ENCODE data around the gene DAPK2.

The DAPK2 gene

DNA sequence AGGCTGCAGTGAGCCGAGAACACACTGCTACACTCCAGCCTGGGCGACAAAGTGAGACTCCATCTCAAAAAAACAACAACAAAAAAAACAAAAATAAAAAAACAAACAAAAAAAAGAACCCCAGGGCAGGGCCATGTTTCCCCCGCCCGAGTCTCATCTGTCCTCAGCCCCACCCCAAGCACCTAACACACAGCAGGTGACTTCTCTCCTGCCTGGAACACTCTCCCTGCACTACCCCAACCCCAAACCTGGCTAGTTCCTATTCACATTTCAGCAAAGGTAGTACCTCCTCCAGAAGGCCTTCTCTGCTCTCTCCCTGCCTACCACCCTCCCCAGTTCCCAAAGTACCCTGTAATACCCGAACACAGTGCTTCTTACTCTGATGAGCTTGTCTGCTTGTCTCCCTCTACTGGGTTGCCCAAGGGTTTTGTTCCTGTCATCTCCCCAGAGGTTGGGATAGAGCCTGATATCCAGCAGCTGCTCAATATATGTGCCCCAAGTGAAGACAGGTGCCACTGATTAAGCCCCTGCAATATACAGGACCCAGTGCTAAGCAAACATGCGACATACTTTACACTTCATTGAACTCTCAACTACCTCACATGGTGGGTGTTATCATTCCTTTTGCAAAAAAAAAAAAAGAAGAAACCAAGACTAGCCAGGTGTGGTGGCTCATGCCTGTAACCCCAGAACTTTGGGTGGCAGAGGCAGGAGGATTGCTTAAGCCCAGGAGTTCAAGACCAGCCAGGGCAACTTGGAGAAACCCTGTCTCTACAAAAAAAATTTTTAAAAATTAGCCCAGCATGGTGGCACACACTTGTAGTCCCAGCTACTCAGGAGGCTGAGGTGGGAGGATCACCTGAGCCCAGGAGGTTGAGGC, 103.6 kb downstream of the DAPK2 start:
- no peak for DNase-seq (ENCODE audit: low read depth)

DNA sequence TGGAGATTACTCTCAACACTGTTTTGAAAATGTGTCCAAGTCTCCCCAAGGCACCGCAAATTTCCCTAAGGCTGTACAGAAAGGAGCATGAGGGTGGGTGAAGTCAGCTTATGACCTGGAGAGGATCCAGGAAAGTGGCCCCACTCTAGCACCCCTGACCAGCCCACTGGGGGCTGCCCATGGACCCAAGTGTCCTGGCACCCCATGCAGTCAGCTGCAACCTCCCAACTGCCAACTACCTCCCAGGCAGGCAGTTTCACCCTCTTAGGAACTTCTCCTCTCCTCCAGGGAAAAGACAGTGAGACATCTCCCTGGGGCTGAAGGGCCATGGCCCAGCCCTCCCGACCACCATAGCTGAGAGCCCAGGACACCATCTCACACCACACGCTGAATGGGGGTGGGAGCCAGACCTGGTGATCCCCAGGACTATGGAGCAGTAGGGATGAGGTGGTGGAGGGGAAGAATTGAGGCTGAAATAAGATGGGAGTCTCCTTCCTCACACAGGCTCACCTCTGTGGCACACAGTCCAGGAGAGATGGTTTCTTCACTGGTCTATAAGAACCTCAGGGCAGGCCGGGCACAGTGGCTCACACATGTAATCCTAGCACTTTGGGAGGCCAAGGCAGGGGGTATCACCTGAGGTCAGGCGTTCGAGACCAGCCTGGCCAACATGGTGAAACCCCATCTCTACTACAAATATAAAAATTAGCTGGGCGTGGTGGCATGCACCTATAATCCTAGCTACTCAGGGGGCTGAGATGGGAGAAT, 104.4 kb downstream of the DAPK2 start:
- DNase-seq (ENCODE audit: low read depth): no peak

DNA sequence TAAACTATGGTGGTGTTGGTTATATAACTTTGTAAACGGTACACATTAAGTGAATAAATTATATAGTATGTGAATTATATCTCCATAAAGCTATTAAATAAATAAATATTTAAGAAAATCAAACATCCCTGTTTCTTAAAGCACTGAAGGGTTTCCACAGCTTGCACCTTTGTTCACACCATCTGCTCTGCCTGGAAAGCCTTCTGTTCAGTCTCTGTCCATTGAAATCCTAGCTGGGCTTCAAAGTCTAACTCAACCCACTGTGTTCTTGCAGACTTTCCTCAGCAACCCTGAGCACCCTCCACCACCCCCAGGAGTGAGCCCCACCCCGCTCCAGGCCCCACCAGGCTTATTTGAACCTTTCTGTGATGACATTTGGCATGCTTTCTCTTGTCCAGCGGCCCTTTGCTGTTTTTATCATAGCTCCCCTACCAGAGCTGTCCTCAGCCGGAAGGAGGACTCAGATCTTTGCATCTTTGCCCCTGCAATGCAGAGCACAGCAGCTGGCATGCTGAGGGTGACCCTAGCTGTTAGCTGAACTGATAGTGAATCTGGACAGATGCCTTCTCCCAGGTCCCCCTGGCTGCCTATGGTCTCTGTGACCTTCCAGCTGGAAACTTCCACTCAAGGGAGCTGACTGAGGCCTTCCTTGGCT, 105.2 kb downstream of the DAPK2 start:
- no peak for DNase-seq (ENCODE audit: low read depth)

DNA sequence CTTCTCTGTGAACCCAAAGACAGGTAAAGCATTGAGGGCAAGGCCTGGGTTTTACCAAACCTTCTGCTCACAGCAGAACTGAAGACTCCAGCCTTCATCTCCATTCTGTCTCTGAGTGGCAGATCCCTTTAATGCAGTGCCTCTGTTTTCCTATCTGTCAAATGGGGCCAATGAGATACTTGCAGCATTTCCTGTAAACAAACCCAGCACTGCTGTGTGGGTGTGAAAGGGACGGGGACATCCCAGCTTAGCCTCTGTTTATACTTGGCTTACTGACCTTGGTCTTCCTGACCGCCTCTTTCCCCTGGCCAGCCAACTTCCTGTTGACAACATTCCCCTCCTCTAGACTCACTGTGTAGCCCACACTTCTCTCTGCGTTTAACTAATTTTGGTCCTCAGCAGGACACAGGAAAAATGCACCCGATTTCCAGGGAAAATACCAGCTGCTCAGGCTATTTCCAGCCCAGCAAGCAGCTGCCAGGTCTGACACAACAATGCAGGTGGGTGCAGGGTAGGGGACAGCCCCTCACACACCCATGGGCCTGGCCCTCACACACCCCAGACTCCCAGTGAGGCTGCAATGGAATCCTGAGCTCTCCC, 106.7 kb downstream of the DAPK2 start:
- no peak for DNase-seq (ENCODE audit: low read depth)

DNA sequence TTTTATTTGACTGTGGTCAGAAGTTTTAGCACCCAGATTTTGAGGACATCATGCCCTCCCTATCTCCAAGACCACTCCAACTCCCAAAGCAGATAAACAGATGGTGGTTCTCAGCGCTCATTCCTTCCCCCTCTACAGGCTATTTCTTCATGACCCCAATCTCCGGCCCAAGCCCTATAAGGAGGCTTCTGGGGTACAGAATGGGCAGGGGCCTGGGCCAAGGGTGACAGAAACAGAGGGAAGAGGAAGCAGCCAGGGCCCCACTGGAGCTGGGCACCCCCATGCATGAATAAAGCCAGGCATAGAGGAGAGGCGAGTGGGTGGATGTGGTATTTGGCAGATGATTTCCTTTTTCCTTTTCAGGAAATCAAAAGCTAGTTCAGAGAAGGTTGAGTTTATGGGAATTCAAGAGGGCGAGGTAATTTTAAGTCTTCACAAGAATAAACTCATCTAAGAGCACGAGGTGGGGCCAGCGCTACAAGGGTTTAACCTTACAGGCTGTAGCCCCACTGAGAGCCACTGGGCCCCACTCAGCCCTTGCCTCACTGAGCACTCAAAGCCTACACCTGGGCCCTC, 107.7 kb downstream of the DAPK2 start:
- DNase-seq (ENCODE audit: low read depth): no peak

DNA sequence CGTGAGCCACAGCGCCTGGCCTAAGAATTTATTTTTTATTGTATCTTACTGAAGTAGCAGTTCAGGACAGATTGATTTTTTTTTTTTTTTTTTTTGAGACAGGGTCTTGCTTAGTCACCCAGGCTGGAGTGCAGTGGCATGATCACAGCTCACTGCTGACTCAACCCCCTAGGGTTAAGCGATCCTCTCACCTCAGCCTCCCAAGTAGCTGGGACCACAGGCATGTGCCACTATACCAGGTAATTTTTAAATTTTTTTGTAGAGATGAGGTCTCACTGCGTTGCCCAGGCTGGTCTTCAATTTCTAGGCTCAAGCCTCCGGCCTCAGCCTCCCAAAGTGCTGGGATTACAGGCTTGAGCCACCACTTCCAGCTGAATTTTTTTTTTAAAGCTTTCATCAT, 112.8 kb downstream of the DAPK2 start:
- DNase-seq (ENCODE audit: low read depth): no peak

DNA sequence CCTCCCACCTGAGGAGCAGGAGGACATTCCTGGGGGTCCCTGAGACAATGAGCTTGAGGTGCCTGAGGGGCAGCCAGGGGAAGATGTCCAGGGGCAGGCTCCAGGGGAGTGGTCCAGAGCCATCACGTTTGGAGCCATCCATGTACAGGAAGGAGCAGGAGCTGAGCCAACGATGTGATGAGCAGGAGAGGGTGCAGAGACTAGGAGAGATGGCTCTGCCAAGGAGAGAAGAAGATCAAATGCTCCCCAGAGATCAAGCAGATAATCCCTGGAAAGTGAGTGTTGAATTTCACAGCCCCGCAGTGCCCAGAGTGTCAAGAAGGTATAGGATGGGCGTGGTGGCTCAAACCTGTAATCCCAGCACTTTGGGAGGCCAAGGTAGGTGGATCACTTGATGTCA, 114.7 kb downstream of the DAPK2 start:
- no peak for DNase-seq (ENCODE audit: low read depth)

DNA sequence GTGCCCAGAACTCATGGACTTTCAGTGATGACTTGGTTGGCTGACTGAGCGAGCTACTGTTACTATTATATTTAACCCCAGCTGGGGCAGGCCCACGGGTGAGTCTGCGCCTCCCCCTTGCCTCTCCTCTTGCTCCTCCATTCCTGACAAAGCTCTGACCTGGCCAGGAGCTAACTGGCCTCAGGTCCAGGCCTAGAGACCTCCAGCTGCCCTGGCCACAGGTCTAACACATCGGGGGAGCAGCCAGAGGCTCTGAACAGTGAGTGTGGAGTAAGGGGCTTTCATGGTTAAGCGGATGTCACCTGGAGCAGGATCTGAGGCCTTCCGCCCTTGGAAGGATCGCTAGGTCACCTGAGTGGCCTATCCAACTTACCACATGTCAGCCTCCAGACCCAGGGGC, 116.3 kb downstream of the DAPK2 start:
- no peak for DNase-seq (ENCODE audit: low read depth)

DNA sequence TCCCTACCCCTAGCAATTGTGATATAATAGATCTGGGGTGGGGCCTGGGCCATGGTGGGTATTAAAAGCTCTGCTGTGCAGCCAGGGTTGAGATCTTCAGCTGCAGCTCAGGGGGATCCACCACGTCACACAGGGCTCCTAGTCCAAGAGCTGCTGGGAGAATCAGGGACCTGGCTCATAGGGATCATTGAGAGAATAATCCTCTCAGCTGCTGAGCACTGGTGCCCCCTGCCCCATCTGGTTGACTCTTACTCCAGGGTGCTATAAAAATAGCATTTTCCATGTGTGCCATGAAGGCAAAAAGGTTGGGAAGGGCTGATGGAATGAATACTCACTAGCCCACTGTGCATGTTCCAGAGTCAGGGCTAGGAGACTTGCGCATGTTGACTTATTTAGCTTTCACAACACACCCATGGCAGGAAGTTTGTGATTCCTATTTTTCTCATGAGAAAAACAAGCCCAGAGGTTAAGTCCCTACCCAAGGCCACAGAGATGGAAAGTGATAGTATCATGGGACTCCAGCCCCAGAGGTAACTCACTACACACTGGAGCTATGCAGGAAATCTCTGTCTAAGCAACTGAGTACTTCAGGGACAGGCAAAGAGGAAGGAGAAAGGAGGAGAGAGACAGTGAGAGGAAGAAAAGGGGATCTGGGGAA, 118.0 kb downstream of the DAPK2 start:
- no peak for DNase-seq (ENCODE audit: low read depth)

DNA sequence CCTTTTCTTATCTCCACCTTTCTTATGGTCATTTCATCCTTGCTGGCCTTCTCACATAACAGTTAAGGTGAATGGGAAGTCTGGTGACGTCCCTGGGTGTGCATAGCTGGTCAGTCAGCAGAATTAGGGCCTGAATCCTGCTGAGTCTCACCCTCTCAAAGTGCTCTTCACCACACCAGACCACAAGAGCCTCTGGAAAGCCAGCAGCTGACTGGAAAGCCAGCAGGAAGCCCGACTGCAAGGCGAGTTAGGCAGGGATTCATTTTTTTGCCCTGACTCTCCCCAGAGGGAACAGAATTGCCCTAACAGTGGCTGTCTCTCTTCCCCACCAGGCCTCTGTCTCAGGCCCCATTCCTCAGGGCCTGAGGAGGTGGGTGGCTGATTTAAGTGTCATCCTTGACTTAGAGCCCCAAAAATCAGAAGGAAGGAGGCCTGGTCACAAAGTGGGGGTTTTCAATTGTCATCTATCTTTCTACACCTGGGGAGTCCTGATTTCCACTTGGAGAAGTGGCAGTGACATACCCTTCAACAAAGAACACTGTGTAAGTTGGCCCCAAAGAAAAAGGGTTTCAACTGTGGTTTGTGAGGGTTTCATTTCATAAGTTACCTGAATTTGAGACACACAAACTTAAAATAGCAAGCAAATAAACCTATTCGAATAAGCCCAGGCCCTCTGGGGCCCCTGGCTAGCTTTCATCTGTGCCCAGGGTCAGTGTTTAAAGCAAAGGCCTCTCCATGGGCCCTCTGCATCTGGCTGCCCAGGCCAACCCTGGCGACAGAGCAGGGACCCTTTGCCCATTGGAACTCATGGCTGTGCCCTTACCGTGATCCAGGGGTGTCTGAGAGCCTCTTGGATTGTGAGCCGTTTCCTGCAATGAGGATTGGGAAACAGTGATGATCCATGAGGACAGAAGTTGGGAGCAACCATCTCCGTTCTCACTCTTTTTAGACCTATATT, 122.0 kb downstream of the DAPK2 start:
- no peak for DNase-seq (ENCODE audit: low read depth)

DNA sequence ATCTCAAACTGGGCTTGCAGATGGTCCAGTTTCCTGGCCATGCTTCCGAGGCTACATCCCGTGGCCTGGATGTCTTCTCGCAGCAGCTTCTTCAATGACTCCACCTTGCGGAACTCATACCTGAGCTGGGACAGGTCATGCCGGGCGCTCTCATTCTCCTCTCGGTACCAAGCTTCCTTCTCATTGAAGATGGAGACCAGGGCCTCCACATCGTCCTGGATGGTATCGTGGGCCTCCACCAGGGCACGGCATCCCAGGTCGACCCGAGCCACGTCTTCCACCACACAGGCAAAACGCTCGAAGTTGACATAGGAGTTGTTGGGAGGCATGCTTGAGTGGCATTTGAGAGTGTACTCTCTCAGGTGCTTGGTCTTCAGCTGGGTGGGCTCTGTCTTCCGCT, 123.4 kb downstream of the DAPK2 start:
- DNase-seq (ENCODE audit: low read depth): no peak

DNA sequence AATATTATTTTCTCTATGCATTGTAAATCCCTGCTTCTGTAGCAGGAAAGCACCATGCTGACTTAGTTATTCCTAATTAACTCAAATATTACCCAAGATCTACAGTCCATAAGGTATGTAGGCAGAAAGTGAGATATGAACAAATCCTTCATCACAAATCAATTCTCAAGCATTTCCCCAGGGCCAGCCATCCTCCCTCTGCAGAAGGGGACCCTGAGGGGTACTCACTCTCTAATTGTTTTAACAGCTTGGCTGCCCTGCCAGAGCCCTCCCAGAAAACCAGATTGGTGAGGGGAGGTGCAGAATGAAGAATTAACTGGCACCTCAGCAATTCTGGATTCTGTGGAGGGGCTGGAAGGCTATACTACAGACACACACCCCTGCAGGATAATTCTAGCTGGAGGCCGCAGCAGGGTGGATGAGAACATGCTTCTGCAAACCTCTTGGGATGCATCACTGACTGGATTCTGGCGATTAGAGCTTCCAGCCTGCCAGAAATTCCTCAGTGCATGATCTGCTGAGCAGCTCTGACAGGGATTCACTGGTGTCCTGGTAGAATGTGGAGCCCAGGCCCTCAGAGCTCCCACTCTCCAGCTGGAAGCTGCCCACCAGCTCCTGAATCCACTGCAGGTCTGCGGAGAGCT, 123.9 kb downstream of the DAPK2 start:
- DNase-seq (ENCODE audit: low read depth): no peak

DNA sequence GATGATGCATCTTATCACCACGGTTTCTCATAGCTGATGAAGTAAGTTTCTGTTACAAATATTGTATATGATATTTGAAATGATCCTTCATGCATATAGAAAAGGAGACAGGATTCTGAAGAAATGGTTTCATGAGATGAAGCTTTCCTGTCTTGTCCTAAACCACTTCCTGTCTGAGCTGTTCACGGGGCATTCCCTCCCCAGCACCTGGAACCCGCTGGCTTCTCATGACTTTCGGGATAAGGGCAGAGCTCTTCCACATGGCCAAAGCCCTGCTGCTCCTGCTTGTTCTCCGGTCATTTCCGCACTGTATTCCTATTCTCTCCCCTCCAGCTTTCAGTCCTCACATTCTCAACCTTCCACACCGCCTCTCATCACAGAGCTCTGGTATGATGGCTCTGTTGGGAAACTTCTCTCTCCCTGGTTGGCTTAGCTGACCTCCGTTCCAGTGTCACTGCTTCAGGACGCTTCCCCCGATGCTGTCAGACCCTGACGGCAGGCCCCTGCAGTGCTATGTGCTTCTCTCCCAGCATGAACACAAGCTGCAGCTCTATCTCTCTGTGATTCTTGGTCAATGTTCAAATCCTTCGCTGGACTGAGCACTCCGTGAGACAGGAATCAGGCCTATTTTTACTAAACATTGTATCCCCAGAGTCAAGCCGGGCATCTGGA, 125.6 kb downstream of the DAPK2 start:
- no peak for DNase-seq (ENCODE audit: low read depth)

DNA sequence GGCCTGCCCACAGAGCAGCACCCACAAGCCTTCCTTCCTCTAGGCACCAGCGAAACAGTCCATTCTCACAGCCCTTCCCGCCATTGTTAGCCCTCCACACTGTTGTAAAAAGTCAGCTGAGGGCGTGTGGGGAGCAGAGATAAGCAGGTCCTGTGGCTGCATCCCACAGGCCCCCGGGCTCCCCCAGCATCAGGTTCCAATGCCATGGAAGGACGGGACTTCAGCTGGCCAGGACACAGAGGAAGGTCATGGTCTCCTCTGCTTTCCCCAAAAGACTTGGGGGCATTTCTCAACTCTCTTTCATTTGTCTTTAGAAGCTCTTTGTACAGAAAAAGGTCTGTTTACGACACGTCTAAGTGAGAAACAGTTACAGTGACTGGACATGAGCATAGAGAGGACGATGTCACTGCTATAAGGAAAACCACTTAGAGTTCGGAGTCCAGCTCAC, 127.4 kb downstream of the DAPK2 start:
- DNase-seq (ENCODE audit: low read depth): no peak

DNA sequence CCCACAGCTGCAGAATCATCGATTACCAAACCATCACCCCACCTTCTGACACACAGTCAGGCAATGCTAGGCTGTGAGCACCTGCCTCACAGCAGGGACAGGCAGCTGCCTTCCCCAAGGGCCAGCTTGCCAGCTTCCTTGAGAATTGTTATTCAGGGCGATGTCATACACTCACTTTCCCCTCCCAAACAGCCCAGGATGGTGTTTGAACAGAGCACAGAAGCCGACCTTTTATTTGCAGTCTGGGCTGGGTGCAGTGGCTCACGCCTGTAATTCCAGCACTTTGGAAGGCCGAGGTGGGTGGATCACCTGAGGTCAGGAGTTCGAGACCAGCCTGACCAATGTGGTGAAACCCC, 128.0 kb downstream of the DAPK2 start:
- no peak for DNase-seq (ENCODE audit: low read depth)

DNA sequence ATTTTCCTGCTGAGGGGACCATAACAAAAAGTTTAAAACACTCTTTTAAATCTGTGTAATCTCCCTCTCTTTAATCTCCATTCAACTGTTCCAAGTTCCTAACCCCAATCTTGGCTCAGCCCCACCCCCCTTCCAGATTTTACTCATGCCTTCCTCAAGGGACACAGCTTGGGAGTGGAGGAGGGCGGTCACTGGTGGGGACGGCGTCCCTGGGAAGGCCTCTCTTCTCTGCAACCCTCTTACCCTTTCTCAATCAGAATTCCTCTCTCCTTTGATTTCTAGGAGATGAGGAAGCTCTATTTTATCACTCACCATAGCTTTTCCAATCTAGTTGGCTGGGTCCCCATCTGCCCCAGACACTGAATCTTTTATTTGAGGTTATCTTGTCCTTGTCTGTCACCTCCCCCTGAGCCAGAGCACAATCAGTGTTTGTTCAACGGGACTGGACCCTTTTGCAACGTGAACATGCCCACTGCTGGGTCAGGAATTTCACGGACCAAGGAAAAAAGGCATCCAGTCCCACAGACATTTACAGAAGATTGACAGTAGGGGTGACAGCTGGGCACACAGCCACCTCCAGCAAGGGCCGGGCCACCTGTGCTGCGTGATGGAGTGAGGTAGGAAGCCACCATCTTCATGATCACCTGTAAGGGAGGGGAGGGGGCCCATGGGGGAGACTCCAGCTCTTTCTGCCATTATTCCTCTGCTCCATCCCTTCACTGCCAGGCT, 128.5 kb downstream of the DAPK2 start:
- DNase-seq (ENCODE audit: low read depth): no peak

DNA sequence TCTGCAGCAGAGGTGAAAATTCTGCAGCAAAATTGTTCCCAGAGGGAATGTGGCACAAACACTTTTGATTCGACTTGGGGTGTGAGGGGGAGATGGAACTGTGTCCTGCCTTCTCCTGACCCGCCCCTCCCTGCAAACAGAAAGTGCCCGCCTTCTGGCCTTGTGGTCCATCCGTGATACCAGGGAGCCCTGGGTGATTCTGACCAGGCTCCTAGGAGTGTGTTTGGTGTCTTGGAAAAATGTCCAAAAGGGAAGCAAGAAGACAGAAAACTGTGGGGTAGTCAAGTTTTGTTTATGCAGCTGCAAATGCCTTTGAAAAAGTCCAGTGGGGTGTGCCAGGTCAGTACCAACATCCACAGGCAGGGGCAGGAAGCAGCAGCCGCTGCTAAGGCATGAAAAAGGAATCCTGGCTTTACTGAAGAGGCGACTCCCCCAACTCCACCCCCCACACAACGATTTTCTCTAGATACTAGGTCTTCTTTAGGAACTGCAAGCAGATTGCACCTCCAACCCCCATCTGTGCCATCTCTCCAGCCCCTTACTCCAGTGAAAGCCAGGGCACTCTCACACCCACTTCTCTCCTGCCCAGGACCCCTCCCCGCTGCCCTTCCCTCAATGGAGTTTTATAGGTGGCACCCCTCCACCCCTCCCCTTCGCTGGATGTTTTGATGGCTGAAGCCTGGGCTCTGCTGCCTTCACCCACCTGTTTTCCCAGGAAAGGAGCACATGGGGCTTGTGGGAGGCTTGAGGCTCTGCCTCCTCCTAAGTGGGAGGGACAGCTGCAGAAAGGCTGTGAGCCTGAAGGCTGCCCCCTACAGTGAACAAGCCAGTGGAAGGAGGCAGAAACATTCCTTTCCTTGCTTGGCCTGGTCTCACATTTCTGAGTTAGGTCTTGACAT, 130.2 kb downstream of the DAPK2 start:
- no peak for DNase-seq (ENCODE audit: low read depth)

Data from activated T-cell treated with anti-CD3 and anti-CD28 coated beads for 1 hour (primary cell).